GM12892 (cell line): ENCODE measurements around the gene TOGARAM2.

Source experiments
- POLR2A ChIP-seq: IDR thresholded peaks from 2 replicates; pipeline ENCODE4 v1.6.1; 2011; ENCODE audit warnings: low read depth, low read length, control low read depth
- POLR2AphosphoS5 ChIP-seq: IDR thresholded peaks from 2 replicates; pipeline ENCODE4 v1.6.1; 2011; ENCODE audit warnings: low read depth, low read length, control low read depth

- TF ChIP-seq POLR2AphosphoS5 = no peak
- no peak for TF ChIP-seq POLR2A
These were observed 20.7 kb downstream of the TOGARAM2 start for GRCh38 chr2:29001806-29002205.
